BLaER1 (cell line): Measurements from ENCODE around the gene FILIP1L.

Experiments used
- H3K27ac ChIP-seq: shearing (Covaris generic); formaldehyde crosslinking; 2 replicates; pipeline ENCODE4 v1.8.1; 2022
- H3K27me3 ChIP-seq: shearing (Covaris generic); formaldehyde crosslinking; 2 replicates; pipeline ENCODE4 v1.8.1; 2022
- H3K36me3 ChIP-seq: shearing (Covaris generic); formaldehyde crosslinking; 2 replicates; pipeline ENCODE4 v1.8.1; 2022
- H3K4me1 ChIP-seq: shearing (Covaris generic); formaldehyde crosslinking; 2 replicates; pipeline ENCODE4 v1.8.1; 2022
- H3K4me2 ChIP-seq: shearing (Covaris generic); formaldehyde crosslinking; 2 replicates; pipeline ENCODE4 v1.8.1; 2022
- H3K4me3 ChIP-seq: shearing (Covaris generic); formaldehyde crosslinking; 2 replicates; pipeline ENCODE4 v1.8.1; 2022
- H3K9ac ChIP-seq: shearing (Covaris generic); formaldehyde crosslinking; 2 replicates; pipeline ENCODE4 v1.8.1; 2022
- H3K9me3 ChIP-seq: shearing (Covaris generic); formaldehyde crosslinking; 2 replicates; pipeline ENCODE4 v1.8.1; 2022
- H4K20me1 ChIP-seq: shearing (Covaris generic); formaldehyde crosslinking; 2 replicates; pipeline ENCODE4 v1.8.1; 2022
- Cebpa-rat ChIP-seq: shearing (Covaris generic); IDR thresholded peaks from 2 replicates; pipeline ENCODE4 v1.8.1; 2022

Gene FILIP1L

GRCh38 chr3:99823723-99824711 lies 290.3 kb downstream of the FILIP1L start:
- peaks cover 81% of the 10 kb centered on the region for H4K20me1 ChIP-seq
- TF ChIP-seq Cebpa-rat = no peak

GRCh38 chr3:99818818-99819217 lies 295.5 kb downstream of the FILIP1L start:
- H3K4me1 ChIP-seq = peaks cover 22% of the 10 kb centered on the region
- no peaks in the 10 kb centered on the region; the same call in 1 of the 2 replicates for H3K9me3 ChIP-seq
- H3K36me3 ChIP-seq = no peaks in the 10 kb centered on the region
- no peaks in the 10 kb centered on the region for H3K27me3 ChIP-seq
- TF ChIP-seq Cebpa-rat = no peak
- H3K27ac ChIP-seq = no peak overlapping the region
- peak overlapping the region; percentile 91; the same call in 1 of the 2 replicates for H3K9ac ChIP-seq
- peak overlapping the region; percentile 78 for H3K4me3 ChIP-seq
- peak overlapping the region; percentile 78 for H3K4me2 ChIP-seq
- H4K20me1 ChIP-seq = peaks cover 35% of the 10 kb centered on the region

More at GRCh38 chr3:99823723-99824711, 290.3 kb downstream of the FILIP1L start:
- no peak overlapping the region for H3K27ac ChIP-seq
- H3K4me3 ChIP-seq = no peak overlapping the region
- H3K36me3 ChIP-seq = no peaks in the 10 kb centered on the region
- H3K9ac ChIP-seq = no peak overlapping the region
- no peaks in the 10 kb centered on the region for H3K9me3 ChIP-seq
- H3K4me1 ChIP-seq = peaks cover 5% of the 10 kb centered on the region
- no peaks in the 10 kb centered on the region for H3K27me3 ChIP-seq
- H3K4me2 ChIP-seq = no peak overlapping the region

GRCh38 chr3:99817437-99818240 lies 296.7 kb downstream of the FILIP1L start, which contains the start of gene CMSS1:
TSS of gene CMSS1 (plus strand) at chr3:99817862.
- Histone ChIP-seq H3K4me1 (peaks cover 22% of the 10 kb centered on the region), H3K4me2 (peak within 1 kb of the TSS; percentile 78), H3K27me3 (no peaks in the 10 kb centered on the region), H4K20me1 (peaks cover 23% of the 10 kb centered on the region), H3K4me3 (peak within 1 kb of the TSS; percentile 78), H3K27ac (peak within 1 kb of the TSS; percentile 94), H3K36me3 (no peaks in the 10 kb centered on the region), H3K9ac (peak within 1 kb of the TSS; percentile 91), H3K9me3 (no peaks in the 10 kb centered on the region; the same call in 1 of the 2 replicates)
- no peak for TF ChIP-seq Cebpa-rat

- Histone ChIP-seq H3K9ac (peak overlapping the region; percentile 91), H3K9me3 (no peaks in the 10 kb centered on the region; the same call in 1 of the 2 replicates), H3K36me3 (no peaks in the 10 kb centered on the region), H3K4me2 (peak overlapping the region; percentile 78), H3K27me3 (no peaks in the 10 kb centered on the region), H3K4me3 (peak overlapping the region; percentile 78), H3K27ac (peak overlapping the region; percentile 94), H4K20me1 (peaks cover 17% of the 10 kb centered on the region), H3K4me1 (peaks cover 22% of the 10 kb centered on the region)
- TF ChIP-seq Cebpa-rat = no peak
These were observed 297.3 kb downstream of the FILIP1L start for GRCh38 chr3:99817047-99817436.

- H4K20me1 ChIP-seq = no peaks in the 10 kb centered on the region
- H3K9me3 ChIP-seq = peaks cover 14% of the 10 kb centered on the region
- no peaks in the 10 kb centered on the region for H3K4me1 ChIP-seq
- no peaks in the 10 kb centered on the region for H3K27me3 ChIP-seq
- H3K9ac ChIP-seq = no peak overlapping the region
- H3K27ac ChIP-seq = no peak overlapping the region
- no peak for TF ChIP-seq Cebpa-rat
- no peak overlapping the region for H3K4me3 ChIP-seq
- no peaks in the 10 kb centered on the region for H3K36me3 ChIP-seq
- H3K4me2 ChIP-seq = no peak overlapping the region
These were observed 303.9 kb downstream of the FILIP1L start for GRCh38 chr3:99810403-99810802.

GRCh38 chr3:99809565-99809964 lies 304.7 kb downstream of the FILIP1L start:
- Histone ChIP-seq H3K4me2 (no peak overlapping the region), H3K4me1 (no peaks in the 10 kb centered on the region), H3K9me3 (peaks cover 23% of the 10 kb centered on the region), H3K36me3 (peaks cover 7% of the 10 kb centered on the region), H3K9ac (no peak overlapping the region), H3K27ac (no peak overlapping the region), H4K20me1 (no peaks in the 10 kb centered on the region), H3K4me3 (no peak overlapping the region), H3K27me3 (no peaks in the 10 kb centered on the region)
- no peak for TF ChIP-seq Cebpa-rat

GRCh38 chr3:99808163-99808794 lies 306.0 kb downstream of the FILIP1L start:
- no peak for TF ChIP-seq Cebpa-rat
- no peaks in the 10 kb centered on the region for H3K4me1 ChIP-seq
- no peak overlapping the region for H3K4me2 ChIP-seq
- no peak overlapping the region for H3K27ac ChIP-seq
- no peaks in the 10 kb centered on the region for H4K20me1 ChIP-seq
- peaks cover 32% of the 10 kb centered on the region for H3K9me3 ChIP-seq
- no peak overlapping the region for H3K4me3 ChIP-seq
- no peaks in the 10 kb centered on the region for H3K27me3 ChIP-seq
- H3K36me3 ChIP-seq = peaks cover 18% of the 10 kb centered on the region
- no peak overlapping the region for H3K9ac ChIP-seq

- Histone ChIP-seq H3K27me3 (no peaks in the 10 kb centered on the region), H3K27ac (no peak overlapping the region), H3K4me1 (no peaks in the 10 kb centered on the region), H3K4me2 (no peak overlapping the region), H3K4me3 (0 out of 2 replicates have a peak overlapping the region, but pooled peaks have one; percentile 25), H3K9me3 (peaks cover 36% of the 10 kb centered on the region), H4K20me1 (no peaks in the 10 kb centered on the region), H3K36me3 (peaks cover 18% of the 10 kb centered on the region), H3K9ac (no peak overlapping the region)
- no peak for TF ChIP-seq Cebpa-rat
These were observed 309.1 kb downstream of the FILIP1L start for GRCh38 chr3:99805160-99805559.

GRCh38 chr3:99803297-99803696 lies 311.0 kb downstream of the FILIP1L start:
- H3K9me3 ChIP-seq = peaks cover 36% of the 10 kb centered on the region
- no peak overlapping the region for H3K4me3 ChIP-seq
- TF ChIP-seq Cebpa-rat = no peak
- H3K27ac ChIP-seq = no peak overlapping the region
- no peaks in the 10 kb centered on the region for H3K27me3 ChIP-seq
- no peaks in the 10 kb centered on the region for H4K20me1 ChIP-seq
- no peak overlapping the region for H3K9ac ChIP-seq
- peaks cover 18% of the 10 kb centered on the region for H3K36me3 ChIP-seq
- no peaks in the 10 kb centered on the region for H3K4me1 ChIP-seq
- H3K4me2 ChIP-seq = no peak overlapping the region
